GM23248 (cell line): ENCODE data around the gene TRMT112. TPM values are rescaled to one million over a fixed set of nuclear protein-coding genes. Genes with fewer than 3 reads are reported as not detected.

Source experiments
- DNase-seq: peaks from one replicate; pipeline ENCODE4 v3.0.0-alpha.2; 2015
- H2AFZ ChIP-seq: fragments of 200-600 bp; sonication (generic); 2 replicates; pipeline ENCODE4 v1.6.1; 2016; ENCODE audit warnings: antibody characterized with exemption
- H3F3A ChIP-seq: fragments of 200-600 bp; sonication (generic); 2 replicates; pipeline ENCODE4 v1.6.1; 2016; ENCODE audit warnings: mild to moderate bottlenecking, antibody characterized with exemption, mixed run types; ENCODE audit not compliant: insufficient read depth
- H3K27ac ChIP-seq: fragments of 200-600 bp; sonication (generic); 2 replicates; pipeline ENCODE4 v1.5.1; 2016; ENCODE audit warnings: mild to moderate bottlenecking
- H3K27me3 ChIP-seq: fragments of 200-600 bp; sonication (generic); replicated peaks from 2 replicates; pipeline ENCODE4 v1.6.1; 2016; ENCODE audit warnings: mild to moderate bottlenecking; ENCODE audit not compliant: insufficient read depth
- H3K36me3 ChIP-seq: fragments of 200-600 bp; sonication (generic); 2 replicates; pipeline ENCODE4 v1.6.1; 2016; ENCODE audit warnings: low read depth, mild to moderate bottlenecking
- H3K4me1 ChIP-seq: fragments of 200-600 bp; sonication (generic); 2 replicates; pipeline ENCODE4 v1.6.1; 2016; ENCODE audit warnings: mild to moderate bottlenecking; ENCODE audit not compliant: insufficient read depth
- H3K4me2 ChIP-seq: fragments of 200-600 bp; sonication (generic); one replicate; pipeline ENCODE4 v1.6.1; 2016; ENCODE audit warnings: mild to moderate bottlenecking; ENCODE audit not compliant: unreplicated experiment
- H3K4me3 ChIP-seq: fragments of 200-600 bp; sonication (generic); 2 replicates; pipeline ENCODE4 v1.5.1; 2016; ENCODE audit warnings: mild to moderate bottlenecking
- H3K79me2 ChIP-seq: fragments of 200-600 bp; sonication (generic); 2 replicates; pipeline ENCODE4 v1.6.1; 2016; ENCODE audit warnings: mild to moderate bottlenecking; ENCODE audit not compliant: insufficient read depth
- H3K9ac ChIP-seq: fragments of 200-600 bp; sonication (generic); 2 replicates; pipeline ENCODE4 v1.6.1; 2016; ENCODE audit warnings: mild to moderate bottlenecking
- H3K9me2 ChIP-seq: fragments of 200-600 bp; sonication (generic); 2 replicates; pipeline ENCODE4 v1.6.1; 2016; ENCODE audit warnings: mixed run types, mild to moderate bottlenecking, moderate library complexity; ENCODE audit not compliant: insufficient read depth
- H3K9me3 ChIP-seq: fragments of 200-600 bp; sonication (generic); one replicate; pipeline ENCODE4 v1.6.1; 2017; ENCODE audit warnings: low read depth
- H4K20me1 ChIP-seq: fragments of 200-600 bp; sonication (generic); 2 replicates; pipeline ENCODE4 v1.6.0; 2016; ENCODE audit not compliant: insufficient read depth
- EZH2 ChIP-seq: fragments of 200-600 bp; sonication (generic); IDR thresholded peaks from 2 replicates; pipeline ENCODE4 v1.6.1; 2018; ENCODE audit warnings: antibody characterized with exemption, mild to moderate bottlenecking; ENCODE audit not compliant: insufficient read depth, poor library complexity, severe bottlenecking
- EZH2phosphoT487 ChIP-seq: fragments of 200-600 bp; sonication (generic); IDR thresholded peaks from 2 replicates; pipeline ENCODE4 v1.6.1; 2018; ENCODE audit warnings: antibody characterized with exemption, moderate library complexity, mild to moderate bottlenecking, low read depth; ENCODE audit not compliant: insufficient read depth
- WGBS, 2 experiments: methylation state at CpG; one replicate each; pipeline ENCODE4 v1.1.6; 2015 to 2017; ENCODE audit warnings: low lambda C conversion rate in 2 of 2, low coverage in 1 of 2; ENCODE audit errors: missing lambda C conversion rate in 2 of 2; 5-methylcytosine and 5-hydroxymethylcytosine counted together
- in situ Hi-C: fragments of 300-500 bp; cut with MboI; formaldehyde crosslinking; loops from 2 replicates; pipeline ENCODE4 v1.15.0; 2020
- polyA plus RNA-seq: library from polyadenylated mRNA; unstranded; fragments of >200 nt; fragmentation: Nextera tagmentation; extraction: Ambion mirVana; gene quantifications from 2 replicates; pipeline ENCODE4 v1.2.1, GENCODE V29; 2016
- total RNA-seq: library from RNA; depleted of rRNA; stranded (reverse); fragments of >200 nt; shearing (Covaris generic); gene quantifications from 2 replicates; pipeline ENCODE4 v1.2.3, GENCODE V29; 2014

The TRMT112 gene
- total and polyA plus RNA-seq, 2 experiments from 2014 or later, result 161 to 269 TPM

- Histone ChIP-seq H3K27ac (no peak overlapping the region), H3F3A (peaks cover 4% of the 10 kb centered on the region; the same call in 1 of the 2 replicates), H3K4me3 (no peak overlapping the region), H4K20me1 (no peaks in the 10 kb centered on the region), H2AFZ (no peak overlapping the region), H3K79me2 (no peaks in the 10 kb centered on the region), H3K4me2 (no peak overlapping the region), H3K36me3 (no peaks in the 10 kb centered on the region), H3K9me2 (no peaks in the 10 kb centered on the region), H3K9ac (no peak overlapping the region), H3K4me1 (peaks cover 10% of the 10 kb centered on the region), H3K27me3 (no peaks in the 10 kb centered on the region), H3K9me3 (no peaks in the 10 kb centered on the region)
- DNase-seq, result no peak
- no peak for TF ChIP-seq EZH2
- TF ChIP-seq EZH2phosphoT487, result no peak
- in situ Hi-C loops, result no loop called here
- WGBS, 2 experiments, result 87 to 88% methylated on average over 30 to 34 of the region's 34 CpGs
Measured at GRCh38 chr11:64352995-64353714, 35.8 kb upstream of the TRMT112 start.

- H3K79me2 ChIP-seq, result no peaks in the 10 kb centered on the region
- H3K9ac ChIP-seq, result no peak overlapping the region
- no peak overlapping the region for H3K4me3 ChIP-seq
- WGBS, 2 experiments, result 80 to 87% methylated on average over 32 to 33 of the region's 33 CpGs
- no peaks in the 10 kb centered on the region for H3K9me2 ChIP-seq
- no peak overlapping the region for H3K27ac ChIP-seq
- peaks cover 4% of the 10 kb centered on the region; the same call in 1 of the 2 replicates for H3F3A ChIP-seq
- no peak overlapping the region for H2AFZ ChIP-seq
- H3K9me3 ChIP-seq, result no peaks in the 10 kb centered on the region
- no peaks in the 10 kb centered on the region for H3K36me3 ChIP-seq
- in situ Hi-C loops, result no loop called here
- no peaks in the 10 kb centered on the region for H4K20me1 ChIP-seq
- H3K4me1 ChIP-seq, result peaks cover 4% of the 10 kb centered on the region; the same call in 1 of the 2 replicates
- DNase-seq, result no peak
- no peak overlapping the region for H3K4me2 ChIP-seq
- H3K27me3 ChIP-seq, result no peaks in the 10 kb centered on the region
- TF ChIP-seq EZH2 (no peak), EZH2phosphoT487 (no peak)
Measured at GRCh38 chr11:64352099-64352994, 35.0 kb upstream of the TRMT112 start.

GRCh38 chr11:64351136-64351631 is 33.8 kb upstream of the TRMT112 start:
- Histone ChIP-seq H4K20me1 (no peaks in the 10 kb centered on the region), H2AFZ (no peak overlapping the region), H3K4me3 (no peak overlapping the region), H3K27me3 (no peaks in the 10 kb centered on the region), H3F3A (peaks cover 4% of the 10 kb centered on the region; the same call in 1 of the 2 replicates), H3K9me3 (no peaks in the 10 kb centered on the region), H3K27ac (no peak overlapping the region), H3K4me1 (peaks cover 4% of the 10 kb centered on the region; the same call in 1 of the 2 replicates), H3K9ac (no peak overlapping the region), H3K9me2 (no peaks in the 10 kb centered on the region), H3K36me3 (no peaks in the 10 kb centered on the region), H3K4me2 (no peak overlapping the region), H3K79me2 (no peaks in the 10 kb centered on the region)
- in situ Hi-C loops, result no loop called here
- TF ChIP-seq EZH2phosphoT487 (no peak), EZH2 (no peak)
- WGBS, 2 experiments, result 82 to 88% methylated on average over 15 to 18 of the region's 18 CpGs
- no peak for DNase-seq

- Histone ChIP-seq H3K9me3 (no peaks in the 10 kb centered on the region), H3K9ac (no peak overlapping the region), H3K27me3 (no peaks in the 10 kb centered on the region), H3F3A (no peaks in the 10 kb centered on the region), H3K4me2 (no peak overlapping the region), H3K79me2 (no peaks in the 10 kb centered on the region), H3K4me1 (no peaks in the 10 kb centered on the region), H2AFZ (no peak overlapping the region), H4K20me1 (no peaks in the 10 kb centered on the region), H3K9me2 (no peaks in the 10 kb centered on the region), H3K36me3 (no peaks in the 10 kb centered on the region), H3K27ac (no peak overlapping the region), H3K4me3 (no peak overlapping the region)
- TF ChIP-seq EZH2 (no peak), EZH2phosphoT487 (no peak)
- in situ Hi-C loops, result no loop called here
- WGBS, 2 experiments, result 81 to 92% methylated on average over 6 to 11 of the region's 11 CpGs
- DNase-seq, result no peak
Measured at GRCh38 chr11:64349404-64349803, 32.0 kb upstream of the TRMT112 start.
